Neutrophil (primary cell): ENCODE results near the gene ZBTB20.

Experiments used
- H3K27ac ChIP-seq: fragments of 200-600 bp; sonication (generic); 2 replicates; pipeline ENCODE4 v1.5.1; 2016; ENCODE audit warnings: mild to moderate bottlenecking, moderate library complexity
- H3K27me3 ChIP-seq: fragments of 200-600 bp; sonication (generic); 2 replicates; pipeline ENCODE4 v1.6.0; 2016; ENCODE audit warnings: mild to moderate bottlenecking
- H3K36me3 ChIP-seq: fragments of 200-600 bp; sonication (generic); 2 replicates; pipeline ENCODE4 v1.5.1; 2017
- H3K4me1 ChIP-seq, 2 experiments: fragments of 200-600 bp in 1 of 2; sonication (generic) in 1 of 2; 1 replicate in 1 of 2; 2 replicates in 1 of 2; pipeline versions ENCODE4 v1.5.1 to v1.6.1; 2013 to 2016; ENCODE audit warnings: low read depth in 1 of 2, low read length in 1 of 2, mild to moderate bottlenecking in 1 of 2, moderate library complexity in 1 of 2; ENCODE audit not compliant: control insufficient read depth in 1 of 2, insufficient read depth in 1 of 2
- H3K4me3 ChIP-seq, 2 experiments: fragments of 200-600 bp in 1 of 2; sonication (generic) in 1 of 2; 1 replicate in 1 of 2; 2 replicates in 1 of 2; pipeline ENCODE4 v1.5.1; 2013 to 2016; ENCODE audit warnings: low read depth in 1 of 2, low read length in 1 of 2, mild to moderate bottlenecking in 1 of 2, moderate library complexity in 1 of 2
- H3K9me3 ChIP-seq: fragments of 200-600 bp; sonication (generic); 2 replicates; pipeline ENCODE4 v1.5.1; 2016
- TF ChIP-seq, protein P1 (sequence below): fragments of 200-600 bp; sonication (generic); IDR thresholded peaks from 2 replicates; pipeline ENCODE4 v1.5.1; 2016; ENCODE audit warnings: antibody characterized with exemption

The ZBTB20 gene

DNA sequence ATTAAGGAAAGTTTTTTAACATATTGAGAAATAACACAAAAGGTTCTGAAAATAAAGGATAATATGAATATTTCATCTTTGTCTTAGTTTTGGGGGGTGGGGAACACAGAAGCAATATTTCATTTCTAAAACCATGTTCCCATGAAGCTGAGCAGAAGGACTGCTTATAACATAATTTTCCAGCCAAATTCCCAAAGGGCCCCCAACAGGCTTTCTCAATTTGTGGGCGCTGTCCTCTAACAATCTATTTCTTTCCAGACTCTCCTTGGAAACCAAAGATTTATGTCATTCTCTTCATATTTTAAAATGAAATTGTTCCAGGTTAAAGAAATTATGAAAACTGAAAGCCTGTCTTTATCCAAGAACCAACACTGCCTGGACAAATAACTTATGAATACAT lies 273.5 kb downstream of the ZBTB20 start:
- no peaks in the 10 kb centered on the region for H3K9me3 ChIP-seq
- no peaks in the 10 kb centered on the region for H3K36me3 ChIP-seq
- H3K4me3 ChIP-seq: no peak overlapping the region
- no peaks in the 10 kb centered on the region for H3K27me3 ChIP-seq
- H3K4me1 ChIP-seq: no peaks in the 10 kb centered on the region
- TF ChIP-seq, protein P1, sequence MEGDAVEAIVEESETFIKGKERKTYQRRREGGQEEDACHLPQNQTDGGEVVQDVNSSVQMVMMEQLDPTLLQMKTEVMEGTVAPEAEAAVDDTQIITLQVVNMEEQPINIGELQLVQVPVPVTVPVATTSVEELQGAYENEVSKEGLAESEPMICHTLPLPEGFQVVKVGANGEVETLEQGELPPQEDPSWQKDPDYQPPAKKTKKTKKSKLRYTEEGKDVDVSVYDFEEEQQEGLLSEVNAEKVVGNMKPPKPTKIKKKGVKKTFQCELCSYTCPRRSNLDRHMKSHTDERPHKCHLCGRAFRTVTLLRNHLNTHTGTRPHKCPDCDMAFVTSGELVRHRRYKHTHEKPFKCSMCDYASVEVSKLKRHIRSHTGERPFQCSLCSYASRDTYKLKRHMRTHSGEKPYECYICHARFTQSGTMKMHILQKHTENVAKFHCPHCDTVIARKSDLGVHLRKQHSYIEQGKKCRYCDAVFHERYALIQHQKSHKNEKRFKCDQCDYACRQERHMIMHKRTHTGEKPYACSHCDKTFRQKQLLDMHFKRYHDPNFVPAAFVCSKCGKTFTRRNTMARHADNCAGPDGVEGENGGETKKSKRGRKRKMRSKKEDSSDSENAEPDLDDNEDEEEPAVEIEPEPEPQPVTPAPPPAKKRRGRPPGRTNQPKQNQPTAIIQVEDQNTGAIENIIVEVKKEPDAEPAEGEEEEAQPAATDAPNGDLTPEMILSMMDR: no peak
- H3K27ac ChIP-seq: no peak overlapping the region

DNA sequence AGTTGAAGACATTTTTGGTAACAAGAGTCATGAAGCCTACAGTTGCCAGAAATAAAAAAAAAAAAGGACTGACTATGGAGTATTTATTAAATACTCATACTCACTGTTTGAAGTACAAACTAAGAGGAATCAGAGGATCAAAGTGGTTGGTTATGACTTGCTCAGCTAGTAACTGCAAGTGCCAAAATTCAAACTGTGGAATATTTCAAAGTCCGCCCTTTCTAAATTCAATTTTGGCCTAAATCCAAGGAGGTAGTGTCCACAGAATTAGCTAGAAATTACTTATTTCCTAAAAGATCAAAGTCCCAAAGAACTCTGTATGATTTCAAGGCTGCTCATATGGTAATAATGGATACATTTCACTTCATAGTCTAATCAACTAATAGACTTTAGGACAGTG lies 274.5 kb downstream of the ZBTB20 start:
- H3K27ac ChIP-seq: no peak overlapping the region
- no peaks in the 10 kb centered on the region for H3K9me3 ChIP-seq
- no peaks in the 10 kb centered on the region for H3K27me3 ChIP-seq
- no peaks in the 10 kb centered on the region for H3K4me1 ChIP-seq
- TF ChIP-seq, protein P1: no peak
- no peak overlapping the region for H3K4me3 ChIP-seq
- H3K36me3 ChIP-seq: no peaks in the 10 kb centered on the region

DNA sequence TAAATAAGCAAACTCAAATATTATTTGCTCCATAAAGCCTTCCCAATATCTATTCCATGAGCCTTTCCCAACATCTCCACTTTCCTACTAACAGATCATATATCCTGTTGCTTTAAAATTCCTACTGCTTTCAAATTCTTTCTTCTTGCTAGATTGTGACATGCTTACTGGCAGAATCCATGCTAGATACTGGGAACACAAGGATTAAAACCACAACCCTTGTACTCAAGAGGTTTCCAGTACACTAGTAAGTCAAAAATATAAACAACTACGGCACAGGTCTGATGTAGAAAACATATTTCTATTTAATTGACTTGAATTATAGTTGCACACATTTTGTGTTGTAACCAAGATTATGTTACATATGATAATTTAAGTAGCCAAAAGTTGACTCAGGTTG lies 275.0 kb downstream of the ZBTB20 start:
- H3K27me3 ChIP-seq: no peaks in the 10 kb centered on the region
- H3K4me3 ChIP-seq: no peak overlapping the region
- TF ChIP-seq, protein P1: no peak
- H3K4me1 ChIP-seq: no peaks in the 10 kb centered on the region
- no peak overlapping the region for H3K27ac ChIP-seq
- no peaks in the 10 kb centered on the region for H3K9me3 ChIP-seq
- no peaks in the 10 kb centered on the region for H3K36me3 ChIP-seq

DNA sequence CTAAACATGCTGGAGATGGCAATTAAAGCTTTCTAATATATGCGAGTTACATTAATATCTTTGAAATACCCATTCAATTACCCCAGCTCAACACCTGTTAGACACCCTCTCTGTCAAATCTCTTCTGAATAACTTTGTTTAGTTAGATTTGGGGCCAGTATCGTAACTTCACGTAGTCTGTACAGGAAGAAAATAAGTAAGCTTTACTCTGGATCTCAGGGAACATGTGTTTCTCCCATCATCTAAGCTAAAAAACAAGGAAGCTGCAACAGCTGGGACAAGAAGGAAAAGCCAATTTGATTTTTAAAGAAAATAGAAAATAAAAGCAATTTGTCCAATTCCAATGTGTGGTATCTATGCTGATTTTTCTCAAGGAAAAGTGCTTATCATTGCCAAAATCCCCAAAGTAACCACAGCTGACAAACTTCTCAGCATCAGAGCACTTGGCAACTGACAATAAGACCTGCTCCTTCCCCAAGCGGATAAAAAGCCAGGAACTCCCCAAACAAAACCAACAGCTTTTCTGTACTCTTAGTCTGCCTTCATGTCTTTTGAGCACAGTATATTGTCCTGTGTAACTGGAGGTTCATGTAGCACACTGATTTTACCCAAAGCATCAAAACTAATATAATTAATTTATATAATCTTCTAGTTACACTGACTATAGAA lies 279.1 kb downstream of the ZBTB20 start:
- H3K4me3 ChIP-seq: no peak overlapping the region
- no peaks in the 10 kb centered on the region for H3K36me3 ChIP-seq
- no peaks in the 10 kb centered on the region for H3K27me3 ChIP-seq
- no peak overlapping the region for H3K27ac ChIP-seq
- TF ChIP-seq, protein P1: no peak
- peaks cover 0 to 5% of the 10 kb centered on the region in 2 experiments for H3K4me1 ChIP-seq
- no peaks in the 10 kb centered on the region for H3K9me3 ChIP-seq

DNA sequence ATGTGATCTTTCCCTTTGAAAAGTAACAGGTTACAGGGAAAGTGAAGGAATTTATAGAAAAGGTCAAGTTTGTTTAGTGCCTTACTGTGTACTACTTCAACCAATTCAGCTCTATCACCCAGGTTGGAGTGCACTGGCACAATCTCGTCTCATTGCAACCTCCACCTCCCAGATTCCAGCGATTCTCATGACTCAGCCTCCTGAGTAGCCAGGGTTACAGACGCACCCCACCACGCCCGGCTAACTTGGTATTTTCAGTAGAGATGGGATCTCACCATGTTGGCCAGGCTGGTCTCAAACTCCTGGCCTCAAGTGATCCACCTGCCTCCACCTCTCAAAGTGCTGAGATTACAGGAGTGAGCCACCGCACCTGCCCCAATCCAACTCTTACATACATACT lies 279.7 kb downstream of the ZBTB20 start:
- no peak overlapping the region for H3K27ac ChIP-seq
- no peaks in the 10 kb centered on the region for H3K9me3 ChIP-seq
- TF ChIP-seq, protein P1: no peak
- no peaks in the 10 kb centered on the region for H3K27me3 ChIP-seq
- no peak overlapping the region for H3K4me3 ChIP-seq
- no peaks in the 10 kb centered on the region for H3K36me3 ChIP-seq
- H3K4me1 ChIP-seq: peaks cover 0 to 5% of the 10 kb centered on the region in 2 experiments
